Muscle of arm (tissue), 12 donors: Measurements from ENCODE around the gene NPR3. TPM values are rescaled to one million over a fixed set of nuclear protein-coding genes. Genes with fewer than 3 reads are reported as not detected.

Source experiments
- DNase-seq: peaks from one replicate; pipeline ENCODE4 v3.0.0-alpha.2; 2013
- polyA plus RNA-seq, 12 donors: library from polyadenylated mRNA; unstranded; fragments of 120-200 nt; gene quantifications; one replicate each; pipeline ENCODE4 v1.2.1, GENCODE V29; 2013; ENCODE audit not compliant: insufficient read length in 12 of 12

NPR3 gene
- polyA plus RNA-seq, 12 donors = 11.8 to 34.5 (median 20.2) TPM; not detected in 1

DNA sequence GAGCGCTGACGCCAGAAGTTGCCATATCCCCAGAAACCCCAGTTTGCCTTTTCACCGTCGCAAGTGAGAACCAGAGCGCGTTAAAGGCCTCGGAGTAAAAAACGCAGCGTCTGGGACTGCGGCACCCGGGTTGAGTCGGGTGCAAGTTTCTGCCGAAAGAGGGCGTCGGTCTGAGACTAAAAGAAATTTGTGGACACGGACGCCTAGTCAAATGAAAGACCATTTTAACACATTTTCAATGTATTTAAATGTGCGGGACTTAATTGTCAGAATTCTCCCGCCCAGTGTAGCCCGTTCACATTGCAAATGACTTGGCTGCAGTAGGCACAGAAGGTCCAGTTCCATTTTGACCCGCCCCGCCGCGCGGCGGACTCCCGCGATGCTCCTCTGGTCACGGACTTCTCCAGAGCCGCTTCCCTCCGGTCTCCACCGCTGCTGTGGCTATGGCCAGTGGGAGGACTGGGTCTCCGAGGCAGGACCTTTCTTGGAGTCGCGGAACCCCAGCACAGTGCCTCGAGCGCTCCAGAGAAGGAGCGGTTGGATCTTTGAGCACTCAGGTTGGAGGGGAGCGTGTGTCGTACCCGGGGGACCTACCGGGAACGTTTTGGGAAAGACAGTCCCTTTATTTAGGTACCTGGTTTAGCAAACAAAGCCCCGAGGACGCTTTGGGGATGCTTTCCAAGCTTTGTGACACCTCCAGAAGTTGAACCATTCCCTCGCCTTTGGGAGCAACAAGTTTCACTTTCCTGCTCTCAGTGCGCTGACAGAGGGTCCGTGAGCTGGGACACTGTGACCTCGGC is 1.2 kb upstream of the NPR3 start:
- peak; percentile 83 for DNase-seq

DNA sequence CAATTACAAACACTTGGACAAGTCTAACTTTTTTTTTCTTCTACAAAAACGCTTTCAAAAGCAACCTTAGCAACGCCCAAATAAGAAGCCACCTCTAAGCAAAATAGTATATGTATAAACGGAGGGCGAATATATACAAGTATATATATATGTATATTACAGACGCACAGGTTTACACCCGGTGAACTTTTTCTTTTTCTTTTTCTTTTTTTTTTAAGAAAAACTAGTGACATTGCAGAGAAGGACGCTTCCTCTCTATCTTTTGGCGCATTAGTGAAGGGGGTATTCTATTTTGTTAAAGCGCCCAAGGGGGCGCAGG is 200 bp downstream of the NPR3 start:
- DNase-seq = no peak

- peak; percentile 22 for DNase-seq
Measured at GRCh38 chr5:32711681-32712480, 760 bp downstream of the NPR3 start.

DNA sequence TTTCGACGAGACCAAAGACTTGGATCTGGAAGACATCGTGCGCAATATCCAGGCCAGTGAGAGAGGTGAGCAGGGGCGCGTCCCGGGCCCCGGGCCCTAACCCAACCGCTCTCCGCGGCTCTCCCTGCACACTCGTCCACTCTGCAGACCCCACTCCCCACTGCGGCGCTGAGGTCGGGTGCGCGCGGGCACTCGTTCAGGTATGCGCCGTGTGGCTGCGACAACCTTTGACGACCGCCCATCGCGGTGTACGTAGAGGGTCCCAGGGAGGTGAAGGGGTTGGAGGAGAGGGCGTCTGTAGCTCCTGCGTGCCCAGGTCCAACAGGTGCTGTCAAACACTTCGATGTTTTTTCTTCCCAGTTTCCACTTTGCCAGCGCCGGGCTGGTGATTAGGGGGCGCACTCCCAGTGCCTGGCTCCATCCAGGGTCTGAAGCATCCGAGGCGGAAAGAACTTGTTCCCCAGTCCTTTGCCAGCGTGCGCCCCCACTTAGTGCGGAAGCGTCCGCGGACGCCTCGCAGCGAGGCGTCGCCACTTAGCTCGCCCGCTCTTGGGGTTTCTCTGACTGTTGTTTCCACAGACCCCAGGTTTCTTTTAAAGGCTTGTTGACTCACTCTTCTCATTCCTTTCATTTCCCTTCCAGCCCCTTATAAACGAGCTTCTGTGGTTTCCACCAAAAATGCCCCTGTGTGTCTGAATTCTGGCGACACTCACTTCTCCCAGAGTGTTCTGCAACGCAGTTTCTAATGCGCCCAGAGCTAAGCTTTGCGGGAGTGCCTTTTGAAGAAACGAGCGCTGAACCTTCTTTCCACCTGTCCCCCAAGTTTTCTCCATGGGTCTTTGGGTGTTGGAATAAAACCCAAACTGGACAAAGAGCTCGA is 1.6 kb downstream of the NPR3 start:
- DNase-seq = peak; percentile 16

- DNase-seq = peak; percentile 12
Measured at GRCh38 chr5:32713361-32713769, 2.2 kb downstream of the NPR3 start.

GRCh38 chr5:32713770-32714381 is 2.8 kb downstream of the NPR3 start:
- peak; percentile 15 for DNase-seq

DNA sequence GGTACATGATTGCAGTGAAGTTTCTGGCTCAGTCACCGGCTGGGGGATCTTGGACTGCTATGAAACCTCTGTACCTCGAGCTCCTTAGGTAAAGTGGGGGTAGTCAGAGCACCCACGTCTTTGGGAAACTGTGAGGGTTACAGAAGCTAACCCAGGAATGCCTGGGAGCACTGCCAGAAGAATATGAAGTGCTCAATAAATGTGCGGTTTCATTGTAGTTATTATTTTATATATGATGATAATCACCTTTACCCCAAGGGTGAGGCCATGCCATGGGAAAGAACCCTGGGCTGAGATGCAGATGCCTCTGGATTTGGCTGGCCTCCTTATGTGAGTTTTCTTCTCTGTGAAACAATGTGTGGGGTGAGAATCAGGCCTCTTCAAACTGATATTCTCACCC is 3.7 kb downstream of the NPR3 start:
- DNase-seq = no peak

DNA sequence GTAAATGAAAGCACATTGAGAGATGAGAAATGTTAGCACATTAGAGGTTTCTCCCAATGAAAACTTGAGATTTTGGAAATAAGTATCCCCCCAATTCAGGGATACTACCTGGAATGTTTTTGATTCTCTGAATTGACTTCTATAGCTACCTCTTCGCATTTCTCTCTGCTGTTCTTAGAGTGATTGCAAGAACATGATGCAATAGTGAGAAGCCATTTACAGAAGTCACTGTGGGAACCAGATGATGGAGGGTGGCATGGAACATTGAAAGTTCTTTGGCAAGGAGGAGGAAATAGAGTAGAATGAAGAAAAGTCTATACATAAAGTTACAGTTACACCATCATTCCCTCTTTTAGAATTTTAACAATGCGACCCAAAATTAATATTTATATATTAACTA is 9.2 kb downstream of the NPR3 start:
- DNase-seq = no peak

DNA sequence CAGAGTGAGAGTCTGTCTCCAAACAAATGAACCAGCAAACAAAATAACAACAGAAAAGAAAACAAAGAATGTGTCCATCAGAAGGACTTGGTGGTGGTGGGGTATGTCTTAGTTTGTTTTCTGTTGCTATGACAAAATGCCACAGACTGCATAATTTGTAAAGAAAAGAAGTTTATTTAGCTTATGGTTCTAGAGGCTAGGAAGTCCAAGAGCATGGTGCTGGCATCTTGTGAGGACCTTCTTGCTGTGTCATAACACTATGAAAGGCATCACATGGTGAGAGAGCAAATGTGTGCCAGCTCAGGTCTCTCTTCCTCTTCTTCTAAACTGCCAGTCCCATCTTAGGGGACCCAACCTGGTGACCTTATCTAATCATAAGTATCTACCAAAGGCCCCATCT is 10.5 kb downstream of the NPR3 start:
- DNase-seq = no peak

GRCh38 chr5:32722957-32723356 is 11.8 kb downstream of the NPR3 start:
- DNase-seq = no peak

DNA sequence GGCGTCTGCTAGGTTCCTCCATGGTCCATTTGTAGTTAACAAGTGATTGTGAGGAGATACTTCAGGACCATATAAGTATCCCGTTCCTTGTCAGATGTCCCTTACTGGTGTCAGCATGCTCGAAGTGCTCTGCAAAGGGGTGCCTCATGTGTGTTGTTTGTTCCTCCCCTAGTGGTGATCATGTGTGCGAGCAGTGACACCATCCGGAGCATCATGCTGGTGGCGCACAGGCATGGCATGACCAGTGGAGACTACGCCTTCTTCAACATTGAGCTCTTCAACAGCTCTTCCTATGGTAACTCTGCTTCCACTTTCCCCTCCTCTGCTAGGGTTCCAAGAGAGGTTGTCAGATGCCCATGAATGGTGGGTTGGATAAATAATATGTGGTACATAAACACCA is 13.4 kb downstream of the NPR3 start:
- DNase-seq = no peak

GRCh38 chr5:32726086-32726557 is 15.0 kb downstream of the NPR3 start:
- DNase-seq = no peak

- DNase-seq = no peak
Measured at GRCh38 chr5:32729651-32730050, 18.5 kb downstream of the NPR3 start.

GRCh38 chr5:32733590-32734340 is 22.6 kb downstream of the NPR3 start:
- DNase-seq = no peak

GRCh38 chr5:32734827-32735378 is 23.8 kb downstream of the NPR3 start:
- no peak for DNase-seq

DNA sequence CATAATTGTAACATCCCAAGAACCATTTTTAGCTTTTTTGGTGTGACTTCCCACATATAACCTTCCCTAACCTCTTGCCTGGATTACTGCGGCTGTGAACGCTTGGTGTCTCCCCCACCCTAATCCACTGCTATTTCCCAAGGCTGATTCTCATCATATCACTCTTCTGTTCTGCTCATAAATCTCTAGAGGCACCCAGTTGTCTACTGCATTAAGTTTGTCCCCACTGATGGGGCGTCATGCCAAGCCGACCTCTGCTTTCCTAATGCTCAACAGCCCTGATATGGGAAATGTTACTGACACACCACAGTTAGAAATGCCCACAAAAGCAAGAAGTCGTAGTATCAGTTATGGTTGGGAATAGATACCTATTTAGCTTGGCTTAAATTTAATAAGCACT is 24.4 kb downstream of the NPR3 start:
- no peak for DNase-seq

DNA sequence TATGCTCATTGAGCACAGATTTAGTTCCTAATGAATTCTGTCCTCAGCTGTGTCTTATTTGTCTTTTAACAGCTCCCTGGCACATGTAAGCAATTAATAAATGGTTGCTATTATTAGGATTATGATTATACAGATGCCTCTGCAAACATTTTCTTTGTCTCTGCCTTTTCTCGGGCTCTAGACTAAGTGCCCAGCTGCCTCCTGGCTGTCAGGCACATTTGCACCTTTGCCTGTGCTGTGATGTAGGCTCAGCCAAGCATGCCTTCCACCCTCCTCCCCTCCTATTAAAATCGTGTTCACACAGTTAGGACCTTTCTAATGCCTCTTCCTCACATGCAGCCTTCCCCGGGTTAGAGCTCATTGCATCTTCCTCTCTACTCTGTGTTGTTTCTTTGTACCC is 25.7 kb downstream of the NPR3 start:
- no peak for DNase-seq

GRCh38 chr5:32740651-32741050 is 29.5 kb downstream of the NPR3 start:
- DNase-seq = no peak

GRCh38 chr5:32745317-32745716 is 34.2 kb downstream of the NPR3 start:
- DNase-seq = no peak

- DNase-seq = no peak
Measured at GRCh38 chr5:32752411-32752810, 41.3 kb downstream of the NPR3 start.

DNA sequence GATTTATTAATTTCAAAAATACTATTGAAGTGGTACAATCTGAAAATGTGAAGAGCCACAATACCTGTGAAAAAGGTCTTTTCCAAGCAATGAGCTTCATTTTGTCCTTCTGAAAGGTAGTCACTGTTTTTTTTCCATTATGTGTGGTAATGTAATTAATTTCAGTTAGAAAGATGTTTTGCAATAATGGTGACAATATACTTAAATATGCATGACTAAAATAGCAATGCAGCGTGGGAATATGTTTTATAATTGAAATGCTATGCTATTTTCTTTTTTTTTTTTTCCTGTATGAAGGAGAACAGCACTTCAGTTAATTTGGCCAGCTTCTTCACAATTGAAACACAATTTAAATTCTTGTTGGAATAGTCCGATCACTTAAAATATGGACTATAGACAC is 41.9 kb downstream of the NPR3 start:
- no peak for DNase-seq
